ENCODE measurements around the gene HLA-E. TPM values are rescaled to one million over a fixed set of nuclear protein-coding genes. Genes with fewer than 3 reads are reported as not detected.
"Not testable (repeated sequence)": the region's sequence is repeated elsewhere in the genome, so short reads cannot be mapped to it uniquely, and the experiment has no call there.

Gene HLA-E
- polyA plus RNA-seq, 3 donors from 2014 or later, result 2,819 to 4,179 (median 3,086) TPM

GRCh38 chr6:30462482-30462881 is 26.8 kb upstream of the HLA-E start:
- Mint-ChIP-seq H3K27me3 (ENCODE audit: low read depth in 3 of 3) (peaks cover 55 to 77% (median 71%) of the 10 kb centered on the region in 3 donors), H3K9me3 (peaks cover 7 to 18% (median 15%) of the 10 kb centered on the region in 6 donors), H3K36me3 (peaks cover 0 to 9% (median 8%) of the 10 kb centered on the region in 3 donors), H3K27ac (no peak overlapping the region), H3K4me1 (peaks cover 51 to 57% of the 10 kb centered on the region in 2 donors), H3K4me3 (peak overlapping the region in 3 of 5 donors; percentile 15 to 86 (median 28))
- no peak for DNase-seq

GRCh38 chr6:30463242-30463641 is 26.1 kb upstream of the HLA-E start:
- Mint-ChIP-seq H3K4me3 (peak overlapping the region; percentile 49 to 86 (median 65)), H3K27me3 (ENCODE audit: low read depth in 3 of 3) (peaks cover 55 to 74% (median 69%) of the 10 kb centered on the region in 3 donors), H3K36me3 (peaks cover 0 to 9% (median 8%) of the 10 kb centered on the region in 3 donors), H3K4me1 (peaks cover 51 to 57% of the 10 kb centered on the region in 2 donors), H3K9me3 (peaks cover 7 to 18% (median 15%) of the 10 kb centered on the region in 6 donors), H3K27ac (peak overlapping the region in 1 of 6 donors; percentile 30)
- DNase-seq, result no peak

- Mint-ChIP-seq H3K4me1 (peaks cover 51 to 57% of the 10 kb centered on the region in 2 donors), H3K4me3 (peak overlapping the region; percentile 49 to 86 (median 65)), H3K9me3 (peaks cover 2 to 13% (median 10%) of the 10 kb centered on the region in 6 donors), H3K36me3 (peaks cover 0 to 6% (median 5%) of the 10 kb centered on the region in 3 donors), H3K27ac (no peak overlapping the region), H3K27me3 (ENCODE audit: low read depth in 3 of 3) (peaks cover 51 to 70% (median 62%) of the 10 kb centered on the region in 3 donors)
- peak; percentile 69 to 77 (median 75) for DNase-seq
Measured at GRCh38 chr6:30463651-30464618, 25.4 kb upstream of the HLA-E start.

DNA sequence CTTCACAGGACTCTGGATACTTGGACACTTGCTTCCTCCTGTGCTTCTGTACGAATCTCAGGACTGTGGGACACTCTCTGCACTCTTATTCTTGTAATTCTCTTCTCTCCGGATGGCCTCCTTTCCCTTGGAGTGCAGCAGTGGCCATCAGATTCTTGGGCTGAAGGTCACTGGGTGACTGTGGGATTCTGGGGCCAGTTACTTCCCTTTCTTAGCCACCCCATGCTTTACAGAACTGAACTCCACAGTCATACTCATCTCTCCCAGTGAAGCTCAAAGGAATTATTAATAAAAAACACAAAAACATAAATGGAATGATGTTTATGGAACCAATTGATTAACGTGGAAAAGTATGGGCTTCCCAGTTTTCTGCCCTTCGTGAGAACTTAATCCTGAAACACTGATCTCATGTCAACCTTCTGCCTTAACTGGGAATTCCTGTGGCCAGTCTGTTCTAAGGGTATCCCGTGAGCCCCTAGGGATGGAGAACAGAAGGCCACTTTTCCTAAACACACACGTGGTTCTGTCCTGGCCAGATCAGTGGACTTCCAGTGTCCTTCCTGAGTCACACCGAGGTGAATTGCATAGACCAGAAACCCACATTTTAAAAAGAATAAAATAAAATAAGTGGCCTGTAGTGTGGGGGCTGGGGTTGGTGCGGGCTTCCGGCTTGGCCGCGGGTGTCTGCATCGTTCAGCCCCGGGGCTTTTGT is 23.6 kb upstream of the HLA-E start:
- Mint-ChIP-seq H3K36me3 (no peaks in the 10 kb centered on the region), H3K9me3 (no peaks in the 10 kb centered on the region), H3K27me3 (ENCODE audit: low read depth in 3 of 3) (peaks cover 46 to 66% (median 61%) of the 10 kb centered on the region in 3 donors), H3K4me1 (peaks cover 51 to 57% of the 10 kb centered on the region in 2 donors), H3K27ac (peak overlapping the region in 1 of 6 donors; percentile 24), H3K4me3 (peak overlapping the region; percentile 38 to 90 (median 52))
- DNase-seq, result no peak

DNA sequence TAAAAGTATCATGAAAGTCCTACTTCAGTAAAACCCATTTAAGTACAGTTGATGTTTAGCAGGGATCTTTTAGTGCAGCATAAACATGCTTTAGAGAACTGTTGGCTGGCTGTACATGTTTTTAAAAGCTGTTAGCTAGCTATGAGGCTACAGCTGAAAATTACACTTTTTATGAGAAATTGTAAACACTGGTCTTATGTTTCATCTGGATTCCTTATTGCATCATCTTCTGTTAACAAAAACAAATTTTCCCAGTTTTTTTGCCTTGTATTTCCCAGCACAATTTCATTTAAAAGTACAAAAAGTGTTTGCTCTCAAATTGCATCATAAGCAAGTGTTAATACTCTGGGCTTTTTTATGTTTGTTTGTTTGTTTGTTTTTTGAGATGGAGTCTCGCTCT is 18.3 kb upstream of the HLA-E start:
- Mint-ChIP-seq H3K9me3 (no peaks in the 10 kb centered on the region), H3K36me3 (peaks cover 0 to 5% (median 0%) of the 10 kb centered on the region in 3 donors), H3K4me3 (no peak overlapping the region), H3K4me1 (peaks cover 9 to 14% of the 10 kb centered on the region in 2 donors), H3K27me3 (ENCODE audit: low read depth in 3 of 3) (peaks cover 36 to 56% (median 37%) of the 10 kb centered on the region in 3 donors), H3K27ac (no peak overlapping the region)
- DNase-seq, result no peak

DNA sequence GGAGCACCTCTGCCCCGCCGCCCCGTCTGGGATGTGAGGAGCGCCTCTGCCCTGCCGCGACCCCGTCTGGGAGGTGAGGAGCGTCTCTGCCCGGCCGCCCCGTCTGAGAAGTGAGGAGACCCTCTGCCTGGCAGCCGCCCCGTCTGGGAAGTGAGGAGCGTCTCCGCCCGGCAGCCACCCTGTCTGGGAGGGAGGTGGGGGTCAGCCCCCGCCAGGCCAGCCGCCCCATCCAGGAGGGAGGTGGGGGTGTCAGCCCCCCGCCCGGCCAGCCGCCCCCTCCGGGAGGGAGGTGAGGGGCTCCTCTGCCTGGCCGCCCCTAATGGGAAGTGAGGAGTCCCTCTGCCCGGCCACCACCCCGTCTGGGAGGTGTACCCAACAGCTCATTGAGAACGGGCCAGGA is 14.2 kb upstream of the HLA-E start:
- not testable (repeated sequence) for H3K36me3 Mint-ChIP-seq, H3K9me3 Mint-ChIP-seq, H3K4me3 Mint-ChIP-seq, DNase-seq, H3K27ac Mint-ChIP-seq, H3K4me1 Mint-ChIP-seq
- peaks cover 22 to 54% (median 32%) of the 10 kb centered on the region in 3 donors for H3K27me3 Mint-ChIP-seq (ENCODE audit: low read depth in 3 of 3)

GRCh38 chr6:30480536-30481156 is 8.7 kb upstream of the HLA-E start:
- Mint-ChIP-seq H3K27ac (peak overlapping the region in 3 of 6 donors; percentile 13 to 17 (median 16)), H3K4me3 (peak overlapping the region; percentile 9 to 60 (median 38)), H3K27me3 (ENCODE audit: low read depth in 3 of 3) (peaks cover 23 to 47% (median 31%) of the 10 kb centered on the region in 3 donors), H3K4me1 (peaks cover 17 to 30% of the 10 kb centered on the region in 2 donors), H3K9me3 (no peaks in the 10 kb centered on the region), H3K36me3 (no peaks in the 10 kb centered on the region)
- DNase-seq, result peak; percentile 73 to 75 (median 74)

DNA sequence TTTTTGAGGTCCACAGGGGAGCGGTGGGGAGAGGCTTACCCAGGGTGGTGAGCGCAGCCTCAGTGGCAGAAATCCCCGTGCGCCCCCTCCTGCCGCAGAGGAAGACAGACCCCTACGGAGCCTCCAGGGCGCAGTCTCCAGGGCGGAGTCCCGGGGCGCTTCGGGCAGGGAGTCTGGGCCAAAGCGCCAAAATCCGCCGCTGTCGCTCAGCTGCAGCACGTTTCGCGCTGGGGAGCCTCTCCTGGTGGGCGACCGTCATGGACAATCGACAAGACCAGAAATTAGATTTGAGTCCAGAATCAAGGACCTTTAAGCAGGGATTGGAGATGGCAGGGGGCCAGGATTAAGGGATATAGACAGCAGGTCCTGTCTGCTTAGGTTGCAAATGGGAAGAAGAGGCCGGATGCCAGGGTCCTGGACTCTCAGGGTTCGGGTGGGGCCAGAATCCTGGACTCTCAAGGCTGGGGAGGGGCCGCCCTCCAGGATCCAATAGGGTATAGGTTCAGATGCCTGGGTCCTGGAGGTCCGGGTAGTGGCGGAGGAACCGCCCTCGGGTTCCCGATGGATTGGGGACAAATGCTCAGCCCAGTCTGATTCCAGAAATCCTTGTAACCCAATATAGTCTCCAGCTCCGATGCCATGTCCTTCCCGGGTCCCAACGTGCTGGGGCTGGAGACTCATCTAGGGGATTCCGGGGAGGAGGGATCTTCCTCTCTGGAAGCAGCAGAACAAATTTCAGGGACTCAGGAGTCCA is 7.9 kb upstream of the HLA-E start:
- no peak for DNase-seq
- Mint-ChIP-seq H3K9me3 (no peaks in the 10 kb centered on the region), H3K36me3 (no peaks in the 10 kb centered on the region), H3K27me3 (ENCODE audit: low read depth in 3 of 3) (peaks cover 23 to 47% (median 31%) of the 10 kb centered on the region in 3 donors), H3K4me1 (peaks cover 17 to 30% of the 10 kb centered on the region in 2 donors), H3K4me3 (peak overlapping the region in 1 of 5 donors; percentile 7), H3K27ac (peak overlapping the region in 1 of 6 donors; percentile 13)

DNA sequence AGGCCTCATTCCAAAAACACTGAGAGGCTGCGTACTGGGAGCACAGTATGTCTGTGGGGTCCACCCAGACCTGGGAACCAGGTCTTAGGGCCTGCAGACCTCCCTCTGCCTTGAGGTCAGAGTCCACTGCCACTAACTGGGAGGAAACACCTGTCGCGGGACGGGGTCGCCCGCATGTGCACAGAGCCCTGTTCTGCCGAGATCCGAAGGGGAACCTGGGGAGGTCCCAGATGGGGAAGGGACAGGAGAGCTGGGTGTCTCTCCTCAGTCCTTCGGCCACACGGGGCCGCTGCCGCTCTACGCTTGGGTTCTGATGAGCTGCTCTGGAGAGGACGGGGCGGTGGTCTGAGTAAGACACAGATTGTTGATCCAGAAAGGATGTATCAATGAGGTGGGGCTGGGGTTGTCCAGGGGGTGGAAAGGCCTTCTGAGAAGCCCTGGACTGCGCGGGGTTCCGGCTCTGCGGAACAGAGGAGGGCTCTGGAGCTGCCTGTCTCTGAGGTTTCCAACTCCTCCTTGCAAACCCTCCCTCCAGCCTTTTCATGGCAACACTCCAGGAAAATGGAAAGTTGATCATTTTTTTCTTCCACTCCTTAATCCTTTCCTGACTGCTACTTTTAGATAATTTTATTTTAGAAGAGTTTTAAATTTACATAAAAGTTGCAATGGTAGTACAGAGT is 7.2 kb upstream of the HLA-E start:
- peak; percentile 72 to 79 (median 79) for DNase-seq
- Mint-ChIP-seq H3K4me1 (peaks cover 17 to 30% of the 10 kb centered on the region in 2 donors), H3K4me3 (peak overlapping the region in 2 of 5 donors; percentile 21 to 33), H3K27me3 (ENCODE audit: low read depth in 3 of 3) (peaks cover 23 to 45% (median 29%) of the 10 kb centered on the region in 3 donors)
- H3K36me3 Mint-ChIP-seq, H3K9me3 Mint-ChIP-seq, H3K27ac Mint-ChIP-seq: not testable (repeated sequence)

- peak; percentile 60 to 69 (median 63) for DNase-seq
- peaks cover 19 to 29% (median 23%) of the 10 kb centered on the region in 3 donors for H3K27me3 Mint-ChIP-seq (ENCODE audit: low read depth in 3 of 3)
- H3K36me3 Mint-ChIP-seq, result no peaks in the 10 kb centered on the region
- no peaks in the 10 kb centered on the region for H3K9me3 Mint-ChIP-seq
- no peak overlapping the region for H3K4me3 Mint-ChIP-seq
- no peak overlapping the region for H3K27ac Mint-ChIP-seq
- peaks cover 22 to 37% of the 10 kb centered on the region in 2 donors for H3K4me1 Mint-ChIP-seq
Measured at GRCh38 chr6:30483677-30484279, 5.5 kb upstream of the HLA-E start.

DNA sequence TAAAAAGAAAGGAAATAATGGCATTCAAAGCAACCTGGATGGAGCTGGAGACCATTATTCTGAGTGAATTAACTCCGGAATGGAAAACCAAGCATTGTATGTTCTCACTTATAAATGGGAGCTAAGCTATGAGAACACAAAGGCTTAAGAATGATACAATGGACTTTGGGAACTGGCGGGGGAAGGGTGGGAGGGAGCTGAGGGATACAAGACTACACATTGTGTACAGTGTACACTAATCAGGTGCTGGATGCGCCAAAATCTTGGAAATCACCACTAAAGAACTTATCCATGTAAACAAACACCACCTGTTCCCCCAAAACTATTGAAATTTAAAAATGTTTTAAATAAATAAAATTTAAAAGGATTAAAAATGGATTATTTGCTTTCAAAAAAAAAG is 4.1 kb upstream of the HLA-E start:
- H3K27ac Mint-ChIP-seq, result no peak overlapping the region
- no peak overlapping the region for H3K4me3 Mint-ChIP-seq
- H3K4me1 Mint-ChIP-seq, result peaks cover 28 to 38% of the 10 kb centered on the region in 2 donors
- no peaks in the 10 kb centered on the region for H3K9me3 Mint-ChIP-seq
- peaks cover 6 to 7% (median 6%) of the 10 kb centered on the region in 3 donors for H3K36me3 Mint-ChIP-seq
- peaks cover 22 to 32% (median 28%) of the 10 kb centered on the region in 3 donors for H3K27me3 Mint-ChIP-seq (ENCODE audit: low read depth in 3 of 3)
- DNase-seq, result no peak

GRCh38 chr6:30487926-30488325 is 1.4 kb upstream of the HLA-E start:
- peak overlapping the region in 5 of 6 donors; percentile 18 to 61 (median 45) for H3K27ac Mint-ChIP-seq
- peaks cover 30 to 34% (median 33%) of the 10 kb centered on the region in 3 donors for H3K36me3 Mint-ChIP-seq
- no peak for DNase-seq
- peak overlapping the region in 4 of 5 donors; percentile 4 to 35 (median 22) for H3K4me3 Mint-ChIP-seq
- no peaks in the 10 kb centered on the region for H3K9me3 Mint-ChIP-seq
- H3K4me1 Mint-ChIP-seq, result peaks cover 38 to 53% of the 10 kb centered on the region in 2 donors
- H3K27me3 Mint-ChIP-seq (ENCODE audit: low read depth in 3 of 3), result peaks cover 35 to 41% (median 41%) of the 10 kb centered on the region in 3 donors
